Suprapubic skin (tissue), 4 donors: ENCODE measurements around the gene NAT8L. TPM values are rescaled to one million over a fixed set of nuclear protein-coding genes. Genes with fewer than 3 reads are reported as not detected.
A peak's percentile ranks its signal among the peaks of the same experiment; 100 is the strongest.

ENCODE experiments used
- DNase-seq, 2 donors: peaks; one replicate each; pipeline ENCODE4 v3.0.0-alpha.2; 2019; ENCODE audit warnings: low spot score in 2 of 2
- H3K27ac ChIP-seq: fragments of 200-600 bp; sonication (generic); one replicate; pipeline ENCODE4 v1.5.1; 2019
- H3K27me3 ChIP-seq: fragments of 200-600 bp; sonication (generic); one replicate; pipeline ENCODE4 v1.5.1; 2019
- H3K36me3 ChIP-seq: fragments of 200-600 bp; sonication (generic); one replicate; pipeline ENCODE4 v1.5.1; 2019
- H3K4me1 ChIP-seq: fragments of 200-600 bp; sonication (generic); one replicate; pipeline ENCODE4 v1.5.1; 2019
- H3K4me3 ChIP-seq: fragments of 200-600 bp; sonication (generic); one replicate; pipeline ENCODE4 v1.5.1; 2019; ENCODE audit warnings: mild to moderate bottlenecking
- H3K9me3 ChIP-seq: fragments of 200-600 bp; sonication (generic); one replicate; pipeline ENCODE4 v1.5.1; 2019
- CTCF ChIP-seq, 2 donors: fragments of 200-600 bp in 1 of 2; fragments of 450-650 bp in 1 of 2; sonication (generic) in 1 of 2; IDR thresholded peaks; one replicate each; pipeline ENCODE4 v1.5.1; 2016 to 2019; ENCODE audit warnings: antibody characterized with exemption in 2 of 2, mild to moderate bottlenecking in 1 of 2, moderate library complexity in 1 of 2
- EP300 ChIP-seq: sonication (generic); formaldehyde crosslinking; IDR thresholded peaks from one replicate; pipeline ENCODE4 v1.6.1; 2017; ENCODE audit warnings: antibody characterized with exemption
- POLR2A ChIP-seq, 2 donors: fragments of 450-650 bp; IDR thresholded peaks; one replicate each; pipeline ENCODE4 v1.6.1; 2017; ENCODE audit warnings: antibody characterized with exemption in 2 of 2, mild to moderate bottlenecking in 2 of 2, moderate library complexity in 2 of 2
- POLR2AphosphoS5 ChIP-seq, 3 donors: sonication (generic); formaldehyde crosslinking; IDR thresholded peaks; one replicate each; pipeline ENCODE4 v1.6.1; 2017; ENCODE audit warnings: antibody characterized with exemption in 3 of 3
- WGBS: methylation state at CpG from one replicate; pipeline ENCODE4 v1.1.5; 2018; 5-methylcytosine and 5-hydroxymethylcytosine counted together
- total RNA-seq, 4 donors: library from RNA; depleted of rRNA; stranded (reverse); fragments of >200 nt; gene quantifications; one replicate each; pipeline ENCODE4 v1.1.0, GENCODE V29; 2016

Gene NAT8L
- total RNA-seq, 4 donors from 2014 or later, result 1.0 to 2.8 (median 1.6) TPM

- no peaks in the 10 kb centered on the region for H3K36me3 ChIP-seq
- H3K27me3 ChIP-seq, result peaks cover 90% of the 10 kb centered on the region
- peak overlapping the region; percentile 52 for H3K4me3 ChIP-seq
- no peaks in the 10 kb centered on the region for H3K9me3 ChIP-seq
- H3K27ac ChIP-seq, result no peak overlapping the region
- DNase-seq, result peak in 1 of 2 donors; percentile 55
- H3K4me1 ChIP-seq, result peaks cover 26% of the 10 kb centered on the region
- 11% methylated on average over 14 of the region's 93 CpGs for WGBS
- no peak for TF ChIP-seq POLR2A (IDR thresholded peaks at IDR 0.05)
- TF ChIP-seq CTCF (IDR thresholded peaks at IDR 0.05), result no peak
- no peak for TF ChIP-seq POLR2AphosphoS5 (IDR thresholded peaks at IDR 0.05)
- TF ChIP-seq EP300, result no peak
Observed at GRCh38 chr4:2058264-2059045, 672 bp upstream of the NAT8L start.

- Histone ChIP-seq H3K27me3 (peaks cover 84% of the 10 kb centered on the region), H3K4me3 (peak overlapping the region; percentile 52), H3K27ac (no peak overlapping the region), H3K36me3 (no peaks in the 10 kb centered on the region), H3K9me3 (no peaks in the 10 kb centered on the region), H3K4me1 (peaks cover 26% of the 10 kb centered on the region)
- WGBS, result no CpG with 5 or more reads among the region's 102 CpGs
- no peak for DNase-seq
- TF ChIP-seq POLR2AphosphoS5 (IDR thresholded peaks at IDR 0.05) (no peak), CTCF (IDR thresholded peaks at IDR 0.05) (no peak), POLR2A (IDR thresholded peaks at IDR 0.05) (no peak), EP300 (no peak)
Observed at GRCh38 chr4:2059726-2060602, 837 bp downstream of the NAT8L start.

- no peak for DNase-seq
- H3K9me3 ChIP-seq, result no peaks in the 10 kb centered on the region
- peaks cover 79% of the 10 kb centered on the region for H3K27me3 ChIP-seq
- H3K4me3 ChIP-seq, result peak overlapping the region; percentile 52
- TF ChIP-seq EP300 (no peak), POLR2A (IDR thresholded peaks at IDR 0.05) (no peak), POLR2AphosphoS5 (IDR thresholded peaks at IDR 0.05) (no peak), CTCF (IDR thresholded peaks at IDR 0.05) (no peak)
- no peaks in the 10 kb centered on the region for H3K36me3 ChIP-seq
- WGBS, result no CpG with 5 or more reads among the region's 54 CpGs
- H3K4me1 ChIP-seq, result peaks cover 26% of the 10 kb centered on the region
- H3K27ac ChIP-seq, result no peak overlapping the region
Observed at GRCh38 chr4:2060611-2061185, 1.6 kb downstream of the NAT8L start.

- H3K9me3 ChIP-seq, result no peaks in the 10 kb centered on the region
- WGBS, result 81% methylated on average over 10 of the region's 42 CpGs
- no peaks in the 10 kb centered on the region for H3K36me3 ChIP-seq
- TF ChIP-seq POLR2A (IDR thresholded peaks at IDR 0.05) (no peak), EP300 (no peak), POLR2AphosphoS5 (IDR thresholded peaks at IDR 0.05) (no peak), CTCF (IDR thresholded peaks at IDR 0.05) (no peak)
- DNase-seq, result no peak
- peaks cover 75% of the 10 kb centered on the region for H3K27me3 ChIP-seq
- H3K4me1 ChIP-seq, result peaks cover 26% of the 10 kb centered on the region
- peak overlapping the region; percentile 52 for H3K4me3 ChIP-seq
- no peak overlapping the region for H3K27ac ChIP-seq
Observed at GRCh38 chr4:2061186-2062131, 2.3 kb downstream of the NAT8L start.
